H4 (cell line): ENCODE results near the gene ARHGAP12. TPM values are rescaled to one million over a fixed set of nuclear protein-coding genes. Genes with fewer than 3 reads are reported as not detected.
"Not testable (repeated sequence)": the region's sequence is repeated elsewhere in the genome, so short reads cannot be mapped to it uniquely, and the experiment has no call there.

Source experiments
- DNase-seq: peaks from one replicate; pipeline ENCODE4 v3.0.0-alpha.2; 2015; ENCODE audit warnings: low spot score
- total RNA-seq: library from RNA; depleted of rRNA; stranded (reverse); fragments of >200 nt; shearing (Covaris generic); gene quantifications from 2 replicates; pipeline ENCODE4 v1.2.3, GENCODE V29; 2014; rRNA removed

Gene ARHGAP12
- total RNA-seq, 1 experiment from 2014 or later, result 18.7 TPM

GRCh38 chr10:31768935-31769334 is 159.7 kb downstream of the ARHGAP12 start:
- DNase-seq, result not testable (repeated sequence)

GRCh38 chr10:31768467-31768866 is 160.2 kb downstream of the ARHGAP12 start:
- DNase-seq, result no peak

DNA sequence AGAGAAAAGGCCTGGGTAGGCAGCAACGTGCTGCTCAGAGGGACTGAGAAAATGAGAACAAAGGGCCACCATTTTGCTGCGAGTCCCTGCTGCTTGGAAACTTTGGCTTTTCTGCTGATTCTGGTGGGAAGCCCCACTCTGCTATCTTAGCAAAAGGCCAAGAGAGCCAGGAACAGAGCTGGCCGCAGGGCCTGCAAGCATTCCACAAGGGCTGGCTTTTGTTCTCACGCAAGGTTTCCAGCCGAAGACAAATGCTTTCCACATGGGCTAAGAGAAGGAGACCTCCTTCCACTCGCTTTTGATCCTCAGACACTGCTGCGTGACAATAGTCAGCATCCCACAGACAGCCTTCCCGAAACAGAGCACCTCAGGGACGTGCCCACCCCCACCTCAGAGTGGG is 163.1 kb downstream of the ARHGAP12 start:
- no peak for DNase-seq

- no peak for DNase-seq
Observed at GRCh38 chr10:31762316-31762715, 166.3 kb downstream of the ARHGAP12 start.

- no peak for DNase-seq
Observed at GRCh38 chr10:31761156-31761555, 167.5 kb downstream of the ARHGAP12 start.

- DNase-seq, result no peak
Observed at GRCh38 chr10:31760674-31761081, 168.0 kb downstream of the ARHGAP12 start.

DNA sequence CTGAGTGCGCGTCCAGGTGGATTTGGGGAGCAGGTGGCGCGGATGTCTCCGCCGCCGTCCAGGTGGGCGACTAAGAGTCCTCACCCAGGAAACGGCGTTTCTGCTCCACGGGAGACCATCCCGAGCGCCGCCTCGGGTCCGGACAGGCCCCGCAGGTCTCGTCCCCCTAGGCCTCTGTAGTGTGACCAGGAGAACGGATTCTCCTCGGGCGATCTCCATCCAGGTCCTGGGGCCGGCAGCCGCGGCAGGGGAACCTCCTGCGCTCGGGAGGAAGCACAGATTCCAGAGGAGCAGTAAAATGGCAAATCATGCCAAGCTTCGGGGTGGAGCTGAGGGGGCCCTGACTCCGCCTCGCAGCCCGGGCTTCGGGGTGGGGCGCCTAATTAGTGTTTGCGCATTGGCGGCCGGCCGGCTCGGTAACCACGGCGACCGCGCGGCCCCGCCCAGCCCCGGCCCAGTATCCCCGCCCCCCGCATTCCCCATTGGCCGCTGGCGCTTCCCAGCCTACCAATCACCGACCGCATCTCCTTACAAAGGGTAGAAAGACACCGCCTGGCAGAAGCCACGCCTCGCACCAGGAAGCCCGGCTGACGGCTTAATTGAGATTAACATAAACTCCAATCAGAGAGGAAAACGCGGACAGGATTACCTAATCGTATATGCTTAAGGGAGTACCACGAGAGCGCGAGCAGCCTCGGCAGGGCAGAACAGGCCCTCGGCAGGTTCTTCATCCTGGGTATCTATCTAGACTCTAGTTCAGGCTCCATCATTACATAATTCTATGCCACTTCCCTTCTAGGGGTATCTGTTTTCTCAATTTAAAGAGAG is 168.6 kb downstream of the ARHGAP12 start:
- peak; percentile 95 for DNase-seq

- no peak for DNase-seq
Observed at GRCh38 chr10:31759124-31759798, 169.4 kb downstream of the ARHGAP12 start.

DNA sequence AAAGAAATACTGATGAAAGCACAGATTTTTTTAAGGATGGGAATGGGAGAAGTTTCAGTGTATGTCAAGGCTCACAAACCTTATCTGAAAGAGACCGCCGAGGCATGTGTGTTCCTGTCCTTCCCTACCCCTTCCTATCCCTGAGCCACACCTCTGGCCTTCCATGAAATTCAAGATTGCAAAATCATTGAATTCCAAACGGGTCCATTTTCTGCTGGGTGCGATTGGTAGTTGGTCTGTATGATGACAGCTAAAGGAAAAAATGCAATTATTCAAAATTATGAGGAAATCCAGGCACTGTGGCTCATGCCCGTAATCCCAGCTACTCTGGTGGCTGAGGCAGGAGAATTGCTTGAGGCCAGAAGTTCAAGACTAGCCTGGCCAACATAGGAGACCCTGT is 170.1 kb downstream of the ARHGAP12 start:
- DNase-seq, result no peak

DNA sequence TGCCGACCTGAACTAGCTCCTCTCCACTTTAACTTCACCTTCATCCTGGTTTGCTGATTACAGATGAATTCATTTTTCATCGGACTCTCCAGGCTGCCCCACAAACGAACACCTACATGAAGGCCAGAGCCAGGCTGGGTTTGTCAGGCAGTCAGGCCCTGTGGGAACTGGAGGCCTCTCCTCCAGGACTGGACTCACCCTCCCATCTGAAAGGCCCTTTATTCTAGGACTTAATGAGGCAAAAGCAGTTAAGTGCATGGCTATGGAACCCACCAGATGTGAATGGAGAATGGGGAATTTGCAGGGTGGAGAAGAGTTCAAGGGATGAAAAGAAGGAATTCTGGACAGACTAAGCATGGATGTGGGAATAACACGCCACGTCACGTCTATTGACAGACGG is 170.8 kb downstream of the ARHGAP12 start:
- DNase-seq, result no peak

DNA sequence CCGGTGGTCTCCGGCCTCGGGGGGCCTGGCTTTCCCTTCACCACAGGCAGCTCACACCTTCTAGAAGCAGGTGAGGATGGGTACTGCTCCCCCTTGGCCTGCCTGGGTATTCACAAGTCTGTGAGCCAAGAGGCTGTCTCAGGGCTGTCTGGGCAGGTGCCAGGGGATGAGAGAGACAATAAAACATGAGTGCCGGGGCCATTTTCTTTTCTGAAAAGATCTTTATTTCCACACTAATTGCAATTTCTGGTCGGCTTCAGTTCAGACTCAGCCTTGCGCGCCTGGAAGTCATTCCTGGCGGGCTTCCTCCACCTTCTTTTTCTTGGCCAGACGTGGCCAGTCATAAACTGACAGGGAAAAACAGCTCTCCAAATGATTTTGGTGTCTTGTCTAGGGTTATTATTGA is 171.2 kb downstream of the ARHGAP12 start:
- no peak for DNase-seq

DNA sequence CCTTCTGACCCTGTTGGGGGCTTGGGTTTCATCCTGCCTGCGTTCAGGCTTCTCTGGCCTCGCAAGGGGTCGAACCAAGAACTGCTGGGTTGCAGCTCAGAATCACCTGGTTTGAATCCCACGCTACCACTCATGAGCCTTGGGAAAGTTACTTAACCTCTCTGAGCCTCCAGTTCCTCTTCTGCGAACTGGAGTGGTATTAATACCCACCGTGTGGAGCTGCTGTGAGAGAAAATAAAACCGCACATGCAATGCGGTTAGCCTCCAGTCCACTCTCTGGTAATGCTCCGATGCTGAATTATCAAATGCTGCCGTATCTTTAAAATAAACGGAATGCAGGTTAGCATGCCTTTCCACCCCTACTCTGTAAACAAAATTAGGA is 171.9 kb downstream of the ARHGAP12 start:
- no peak for DNase-seq

GRCh38 chr10:31756101-31756728 is 172.4 kb downstream of the ARHGAP12 start:
- DNase-seq, result no peak

Other genes starting within 250 kb of the ARHGAP12 start
- gene KIF5B, start 127.6 kb upstream of the ARHGAP12 start, total RNA-seq, result 35.4 and 55.4 TPM in 2 replicates